ENCODE results near the gene TSKS.

Gene TSKS

DNA sequence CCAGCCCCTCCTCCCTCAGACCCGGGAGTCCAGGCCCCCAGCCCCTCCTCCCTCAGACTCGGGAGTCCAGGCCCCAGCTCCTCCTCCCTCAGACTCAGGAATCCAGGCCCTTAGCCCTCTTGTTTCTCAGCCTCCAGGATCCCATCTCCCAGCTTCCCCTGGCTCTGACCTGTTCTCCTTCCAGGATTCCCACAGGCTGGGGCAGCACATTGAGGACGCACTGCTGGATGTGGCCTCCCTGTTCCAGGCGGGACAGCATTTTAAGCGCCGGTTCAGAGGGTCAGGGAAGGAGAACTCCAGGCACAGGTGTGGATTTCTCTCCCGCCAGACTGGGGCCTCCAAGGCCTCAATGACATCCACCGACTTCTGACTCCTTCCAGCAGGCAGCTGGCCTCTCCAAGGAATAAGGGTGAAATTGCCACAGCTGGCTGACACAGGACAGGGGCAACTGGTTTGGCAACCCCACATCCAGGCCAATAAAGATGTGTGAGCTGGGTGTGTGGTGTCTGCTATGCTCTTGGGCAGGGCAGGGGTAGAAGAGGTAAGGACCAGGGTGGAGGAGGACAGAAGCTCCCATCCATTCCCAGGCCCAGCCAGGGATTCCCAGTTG lies 49.8 kb downstream of the TSKS start:
- no peak for DNase-seq

- no peak for DNase-seq
Observed at GRCh38 chr19:49712397-49712859, 50.7 kb downstream of the TSKS start.

- DNase-seq: no peak
Observed at GRCh38 chr19:49710372-49710951, 52.6 kb downstream of the TSKS start.

DNA sequence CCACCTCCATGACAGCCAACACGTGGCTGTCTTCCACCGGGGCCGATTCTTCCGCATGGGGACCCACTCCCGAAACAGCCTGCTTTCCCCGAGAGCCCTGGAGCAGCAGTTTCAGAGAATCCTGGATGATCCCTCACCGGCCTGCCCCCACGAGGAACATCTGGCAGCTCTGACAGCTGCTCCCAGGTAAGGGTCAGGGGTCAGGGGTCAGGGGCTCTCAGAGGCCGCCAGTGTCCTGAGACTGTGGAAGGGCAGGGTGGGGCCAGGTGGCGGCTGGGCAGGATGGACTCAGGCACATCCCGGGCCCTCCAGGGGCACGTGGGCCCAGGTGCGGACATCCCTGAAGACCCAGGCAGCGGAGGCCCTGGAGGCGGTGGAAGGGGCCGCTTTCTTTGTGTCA lies 57.2 kb downstream of the TSKS start:
- DNase-seq: no peak

DNA sequence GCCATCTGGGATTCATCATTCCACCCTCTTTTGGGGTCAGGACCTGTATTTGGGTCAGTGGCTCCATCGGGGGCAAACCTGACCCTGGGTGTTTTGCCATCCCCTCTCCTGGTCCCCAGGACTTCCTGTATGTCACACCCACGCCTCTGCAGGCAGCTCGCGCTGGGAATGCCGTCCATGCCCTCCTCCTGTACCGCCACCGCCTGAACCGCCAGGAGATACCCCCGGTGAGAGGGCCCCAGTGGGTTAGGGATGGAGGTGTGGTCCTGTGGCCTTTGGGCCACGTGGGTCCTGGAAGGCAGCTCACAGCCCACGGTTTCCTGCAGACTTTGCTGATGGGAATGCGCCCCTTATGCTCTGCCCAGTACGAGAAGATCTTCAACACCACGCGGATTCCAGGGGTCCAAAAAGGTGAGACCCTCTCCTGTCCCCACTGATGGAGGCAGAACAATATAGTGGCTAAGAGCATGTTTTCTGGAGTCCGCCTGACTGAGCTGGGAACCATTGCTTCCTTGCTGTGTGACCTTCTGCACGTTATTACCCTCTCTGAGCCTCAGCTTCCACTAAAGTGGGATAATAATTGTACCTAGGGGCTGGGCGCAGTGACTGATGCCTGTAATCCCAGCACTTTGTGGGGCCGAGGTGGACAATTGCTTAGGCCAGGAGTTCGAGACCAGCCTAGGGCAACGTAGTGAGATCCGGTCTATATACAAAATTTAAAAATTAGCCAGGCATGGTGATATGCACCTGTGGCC lies 58.0 kb downstream of the TSKS start:
- DNase-seq: no peak

GRCh38 chr19:49701271-49701786 lies 61.8 kb downstream of the TSKS start:
- DNase-seq: no peak

- DNase-seq: no peak
Observed at GRCh38 chr19:49700563-49700962, 62.5 kb downstream of the TSKS start.

GRCh38 chr19:49699364-49699763 lies 63.7 kb downstream of the TSKS start:
- no peak for DNase-seq

GRCh38 chr19:49696865-49697264 lies 66.2 kb downstream of the TSKS start:
- no peak for DNase-seq

DNA sequence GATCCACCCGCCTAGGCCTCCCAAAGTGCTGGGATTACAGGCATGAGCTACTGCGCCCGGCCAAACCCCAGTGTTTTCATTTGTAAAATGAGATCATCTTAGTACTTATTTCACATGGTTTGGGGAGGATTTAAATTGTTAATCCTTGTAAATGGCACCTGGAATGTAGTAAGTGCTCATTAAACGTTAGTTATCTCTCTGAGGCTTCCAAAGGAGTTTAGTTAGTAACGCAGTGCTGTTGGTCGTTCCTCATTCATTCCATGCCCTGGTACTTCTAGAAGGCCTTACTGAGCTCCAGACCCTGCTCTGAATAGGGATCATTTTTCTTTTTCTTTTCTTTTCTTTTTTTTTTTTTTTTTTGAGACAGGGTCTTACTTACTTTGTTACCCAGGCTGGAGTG lies 67.0 kb downstream of the TSKS start:
- DNase-seq: no peak

DNA sequence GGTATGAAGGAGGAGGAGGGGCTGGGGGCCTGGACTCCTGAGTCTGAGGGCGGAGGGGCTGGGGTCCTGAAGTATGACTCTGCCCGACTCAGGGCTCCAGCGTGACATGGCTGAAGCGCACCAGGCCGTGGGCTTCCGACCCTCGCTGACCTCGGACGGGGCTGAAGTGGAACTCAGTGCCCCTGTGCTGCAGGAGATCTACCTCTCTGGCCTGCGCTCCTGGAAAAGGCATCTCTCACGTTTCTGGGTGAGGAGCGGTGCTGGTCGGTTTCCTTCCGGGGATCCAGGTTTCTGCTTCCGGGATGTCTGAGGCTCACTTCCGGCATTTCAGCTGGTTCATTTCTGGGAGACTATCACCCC lies 71.0 kb downstream of the TSKS start:
- DNase-seq: no peak

GRCh38 chr19:49691243-49692146 lies 71.6 kb downstream of the TSKS start:
- DNase-seq: no peak

- peak; percentile 57 for DNase-seq
Observed at GRCh38 chr19:49690656-49691242, 72.4 kb downstream of the TSKS start, which contains the start of gene CPT1C. CPT1C (plus strand) TSS chr19:49691116; CDS start chr19:49692253, 1,137 bp downstream.

- no peak for DNase-seq
Observed at GRCh38 chr19:49690079-49690655, 72.9 kb downstream of the TSKS start.

Data from stimulated activated CD4-positive, alpha-beta T cell treated with anti-CD3 and anti-CD28 coated beads, Interleukin-12 subunit alpha, Interleukin-12 subunit beta, amount 100 ng/mL, for 4 hours (primary cell).